Ovary (tissue), 3 donors: Measurements from ENCODE around the gene NCKIPSD.

ENCODE experiments used
- CTCF ChIP-seq, 3 donors: fragments of 450-650 bp in 2 of 3; fragments of 200-600 bp in 1 of 3; IDR thresholded peaks; one replicate each; pipeline versions ENCODE4 v1.5.1 to v1.8.0; 2016 to 2022; ENCODE audit warnings: antibody characterized with exemption in 3 of 3, mild to moderate bottlenecking in 1 of 3
- EP300 ChIP-seq: sonication (generic); formaldehyde crosslinking; IDR thresholded peaks from one replicate; pipeline ENCODE4 v1.6.1; 2017; ENCODE audit warnings: antibody characterized with exemption
- POLR2A ChIP-seq: fragments of 450-650 bp; IDR thresholded peaks from one replicate; pipeline ENCODE4 v1.6.1; 2017; ENCODE audit warnings: antibody characterized with exemption, mild to moderate bottlenecking, moderate library complexity
- donor health status: DM: no; HTN: no; CAD: no.

DNA sequence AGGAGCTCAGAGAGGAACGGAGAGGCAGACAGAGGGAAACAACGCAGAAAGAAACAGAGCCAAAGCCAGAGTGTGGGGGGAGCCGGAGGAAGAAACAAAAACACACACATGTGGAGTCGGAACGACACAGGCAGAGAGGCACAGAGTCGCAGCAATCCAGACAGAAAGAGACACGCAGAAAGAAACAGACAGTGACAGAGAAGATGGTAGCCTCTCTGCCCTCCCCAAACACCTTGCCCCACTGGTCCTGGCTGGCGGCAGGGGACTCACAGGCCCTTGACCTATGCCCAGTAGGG, 1.7 kb downstream of the NCKIPSD start:
- TF ChIP-seq CTCF (IDR thresholded peaks at IDR 0.05): no peak
- no peak for TF ChIP-seq POLR2A
- no peak for TF ChIP-seq EP300
